Activated CD8-positive, alpha-beta T cell treated with anti-CD3 and anti-CD28 coated beads for 36 hours (primary cell): Measurements from ENCODE around the gene SLC23A1. TPM values are rescaled to one million over a fixed set of nuclear protein-coding genes. Genes with fewer than 3 reads are reported as not detected.

ENCODE experiments used
- ATAC-seq: fragments of 200-7000 bp; cut with Tn5 transposase; one replicate; pipeline ENCODE4 v1.10.0; 2021; ENCODE audit warnings: mild to moderate bottlenecking, moderate library complexity
- CTCF ChIA-PET: fragments of 350-600 bp; sonication (Branson Sonifier 250); formaldehyde crosslinking; loops from one replicate; lab custom pipeline; 2021; ENCODE audit warnings: antibody characterized with exemption; lab: Charles Lee
- POLR2A ChIA-PET: fragments of 350-600 bp; sonication (Branson Sonifier 250); formaldehyde crosslinking; loops from one replicate; lab custom pipeline; 2021; ENCODE audit warnings: antibody characterized with exemption; lab: Charles Lee
- DNase-seq: peaks from one replicate; pipeline ENCODE4 v3.0.0-alpha.2; 2020
- H3K27ac Mint-ChIP-seq: one replicate; pipeline ENCODE4 v1.8.0; 2021; ENCODE audit warnings: mild to moderate bottlenecking, mixed read lengths
- H3K27me3 Mint-ChIP-seq: one replicate; pipeline ENCODE4 v1.8.0; 2021; ENCODE audit warnings: mixed read lengths
- H3K36me3 Mint-ChIP-seq: one replicate; pipeline ENCODE4 v1.8.0; 2021; ENCODE audit warnings: low read depth, mixed read lengths
- H3K4me1 Mint-ChIP-seq: one replicate; pipeline ENCODE4 v1.8.0; 2021; ENCODE audit warnings: low read depth, mixed read lengths
- H3K4me3 Mint-ChIP-seq: one replicate; pipeline ENCODE4 v1.8.0; 2021; ENCODE audit warnings: mild to moderate bottlenecking, moderate library complexity, mixed read lengths
- H3K9me3 Mint-ChIP-seq: one replicate; pipeline ENCODE4 v1.8.0; 2021; ENCODE audit warnings: mixed read lengths
- CTCF ChIP-seq: fragments of 200-600 bp; IDR thresholded peaks from one replicate; pipeline ENCODE4 v1.8.0; 2022; ENCODE audit warnings: antibody characterized with exemption, mild to moderate bottlenecking
- intact Hi-C: fragments of 100-400 bp; cut with micrococcal nuclease; formaldehyde crosslinking; loops from one replicate; pipeline ENCODE4 v1.10.0; 2022
- total RNA-seq, 2 experiments: library from RNA; stranded (reverse); gene quantifications; one replicate each; pipeline ENCODE4 v1.2.3, GENCODE V29; 2021

The SLC23A1 gene
- total RNA-seq, 2 experiments from 2014 or later = 0.63 to 0.89 TPM

GRCh38 chr5:139378101-139378825, 4.8 kb downstream of the SLC23A1 start:
- Mint-ChIP-seq H3K36me3 (no peaks in the 10 kb centered on the region), H3K4me3 (no peak overlapping the region), H3K27ac (no peak overlapping the region), H3K27me3 (no peaks in the 10 kb centered on the region), H3K4me1 (no peaks in the 10 kb centered on the region), H3K9me3 (no peaks in the 10 kb centered on the region)
- ATAC-seq (no peak), DNase-seq (no peak)
- TF ChIP-seq CTCF = no peak
- intact Hi-C loops = no loop called here
- CTCF ChIA-PET = no interaction called here
- POLR2A ChIA-PET = no interaction called here

- CTCF ChIA-PET = interaction anchor here (1.0 to 1.3 kb wide), 2 partner anchors 45 to 126 kb away, joined by 4 to 6 read pairs; no protein-coding TSS in a partner anchor
- Mint-ChIP-seq H3K27ac (no peak overlapping the region), H3K4me1 (peaks cover under 1% of the 10 kb centered on the region), H3K36me3 (peaks cover under 1% of the 10 kb centered on the region), H3K4me3 (no peak overlapping the region), H3K27me3 (no peaks in the 10 kb centered on the region), H3K9me3 (no peaks in the 10 kb centered on the region)
- intact Hi-C loops = no loop called here
- no peak for TF ChIP-seq CTCF
- POLR2A ChIA-PET = interaction anchor here (0.6 kb wide), 1 partner anchor 36 kb away, joined by 3 read pairs; the partner anchor contains the start of gene PAIP2
- DNase-seq (no peak), ATAC-seq (no peak)
Measured at GRCh38 chr5:139377226-139377625, 5.9 kb downstream of the SLC23A1 start.

- DNase-seq = no peak
- Mint-ChIP-seq H3K27ac (no peak overlapping the region), H3K9me3 (no peaks in the 10 kb centered on the region), H3K4me3 (no peak overlapping the region), H3K27me3 (no peaks in the 10 kb centered on the region), H3K36me3 (peaks cover 5% of the 10 kb centered on the region), H3K4me1 (peaks cover 9% of the 10 kb centered on the region)
- TF ChIP-seq CTCF = no peak
- ChIA-PET POLR2A (no interaction called here), CTCF (interaction anchor here (1.0 to 1.3 kb wide), 2 partner anchors 46 to 126 kb away, joined by 4 to 6 read pairs; no protein-coding TSS in a partner anchor)
- intact Hi-C loops = no loop called here
- no peak for ATAC-seq
Measured at GRCh38 chr5:139376364-139376763, 6.7 kb downstream of the SLC23A1 start.

GRCh38 chr5:139374909-139375308, 8.2 kb downstream of the SLC23A1 start:
- ATAC-seq (peak; percentile 25), DNase-seq (no peak)
- Mint-ChIP-seq H3K27me3 (no peaks in the 10 kb centered on the region), H3K27ac (no peak overlapping the region), H3K9me3 (no peaks in the 10 kb centered on the region), H3K4me3 (no peak overlapping the region), H3K36me3 (peaks cover 8% of the 10 kb centered on the region), H3K4me1 (peaks cover 14% of the 10 kb centered on the region)
- no peak for TF ChIP-seq CTCF
- CTCF ChIA-PET = interaction anchor here (0.8 to 1.3 kb wide), 3 partner anchors 12 to 265 kb away, joined by 3 to 6 read pairs (median 3); no protein-coding TSS in a partner anchor
- intact Hi-C loops = no loop called here
- POLR2A ChIA-PET = interaction anchor here (0.8 to 1.2 kb wide), 2 partner anchors 10 to 13 kb away, joined by 3 read pairs; no protein-coding TSS in a partner anchor
